ENCODE results near the gene SNX9.

Gene SNX9

GRCh38 chr6:157982563-157983405 lies 159.7 kb downstream of the SNX9 start:
- no peak for DNase-seq

GRCh38 chr6:157983406-157984119 lies 160.5 kb downstream of the SNX9 start:
- DNase-seq, result no peak

- DNase-seq, result no peak
These were observed 161.1 kb downstream of the SNX9 start for GRCh38 chr6:157984128-157984527.

GRCh38 chr6:157984686-157985225 lies 161.7 kb downstream of the SNX9 start:
- DNase-seq, result no peak

- no peak for DNase-seq
These were observed 162.5 kb downstream of the SNX9 start for GRCh38 chr6:157985378-157986155.

GRCh38 chr6:157987788-157988699 lies 165.0 kb downstream of the SNX9 start:
- no peak for DNase-seq

GRCh38 chr6:157988700-157989063 lies 165.6 kb downstream of the SNX9 start:
- DNase-seq, result no peak

- DNase-seq, result no peak
These were observed 166.7 kb downstream of the SNX9 start for GRCh38 chr6:157989541-157990289.

- DNase-seq, result no peak
These were observed 167.4 kb downstream of the SNX9 start for GRCh38 chr6:157990321-157991066.

- DNase-seq, result no peak
These were observed 168.0 kb downstream of the SNX9 start for GRCh38 chr6:157991067-157991432.

- DNase-seq, result no peak
These were observed 170.0 kb downstream of the SNX9 start for GRCh38 chr6:157993076-157993475.

- DNase-seq, result no peak
These were observed 171.2 kb downstream of the SNX9 start for GRCh38 chr6:157994125-157994795.
